Measurements from ENCODE around the gene CACNA1C.

Gene CACNA1C

DNA sequence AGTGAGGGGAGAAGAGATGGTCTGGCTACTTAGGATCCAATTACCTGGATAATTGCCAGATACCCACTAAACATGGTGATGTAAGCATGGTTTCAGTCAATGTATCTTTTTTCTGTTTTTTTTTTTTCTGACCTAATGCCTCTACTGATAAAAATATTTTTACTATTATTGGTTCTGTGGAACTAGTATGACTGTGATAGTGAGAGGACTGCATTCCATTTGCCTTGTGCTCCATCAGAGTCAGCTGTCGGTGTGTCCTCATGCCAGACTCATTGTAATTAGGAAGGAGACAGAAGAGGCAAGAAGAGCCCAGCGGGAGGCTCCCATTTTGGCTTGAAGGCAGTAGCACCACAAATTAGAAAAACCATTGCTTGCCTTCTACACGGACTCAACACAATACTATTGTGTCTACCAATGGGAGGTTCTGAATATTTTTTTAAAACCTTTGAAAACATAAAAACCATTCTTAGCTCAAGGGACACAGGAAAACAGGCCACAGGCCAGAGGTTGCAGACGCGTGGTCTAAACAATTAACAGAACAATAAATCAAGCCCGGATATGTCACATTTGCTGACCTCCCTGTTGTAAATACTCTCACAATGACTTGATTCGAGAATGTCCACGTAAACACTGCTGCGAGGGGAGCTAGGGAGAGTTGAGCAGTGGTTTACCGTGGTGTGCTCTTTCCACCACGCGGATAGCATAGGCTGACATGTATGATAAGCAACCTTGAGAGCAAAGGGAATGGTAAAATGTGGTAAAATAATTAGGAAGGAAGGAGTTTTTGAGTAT, 35.0 kb upstream of the CACNA1C start:
- no peaks in the 10 kb centered on the region for H3K36me3 ChIP-seq (ENCODE audit: control insufficient read depth in 1 of 2, insufficient read depth in 2 of 2, low read length in 2 of 2)
- H3K27ac ChIP-seq (ENCODE audit: low read length), result no peak overlapping the region
- H3K4me3 ChIP-seq (ENCODE audit: low read depth in 1 of 2, low read length in 2 of 2), result no peak overlapping the region
- no peaks in the 10 kb centered on the region for H3K9me3 ChIP-seq (ENCODE audit: control insufficient read depth in 1 of 2, low read length in 2 of 2)
- peaks cover 7 to 20% of the 10 kb centered on the region in 2 donors for H3K4me1 ChIP-seq (ENCODE audit: control insufficient read depth in 1 of 2, insufficient read depth in 2 of 2, low read length in 2 of 2)
- no peaks in the 10 kb centered on the region for H3K27me3 ChIP-seq (ENCODE audit: low read depth, low read length)

DNA sequence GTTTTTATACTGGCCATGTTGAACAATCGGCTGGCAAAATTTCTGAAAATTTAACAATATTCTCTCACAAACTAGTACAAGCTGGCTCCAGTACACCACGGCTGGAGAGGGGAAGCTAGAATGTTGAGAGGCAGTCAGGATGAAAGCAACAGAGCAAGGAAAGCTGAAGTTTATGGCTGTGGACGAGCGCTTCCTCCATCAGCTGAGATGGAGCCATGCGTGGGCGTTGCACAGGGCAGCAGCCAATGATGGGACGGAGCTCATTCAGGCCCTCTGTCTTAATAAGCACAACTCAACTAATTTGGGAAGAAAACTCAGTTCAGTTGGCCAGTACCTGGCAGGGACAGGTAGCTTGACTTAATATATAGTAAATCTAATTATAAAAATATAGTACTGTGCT, 34.4 kb upstream of the CACNA1C start:
- no peaks in the 10 kb centered on the region for H3K9me3 ChIP-seq (ENCODE audit: control insufficient read depth in 1 of 2, low read length in 2 of 2)
- H3K36me3 ChIP-seq (ENCODE audit: control insufficient read depth in 1 of 2, insufficient read depth in 2 of 2, low read length in 2 of 2), result no peaks in the 10 kb centered on the region
- H3K27me3 ChIP-seq (ENCODE audit: low read depth, low read length), result no peaks in the 10 kb centered on the region
- peaks cover 7 to 14% of the 10 kb centered on the region in 2 donors for H3K4me1 ChIP-seq (ENCODE audit: control insufficient read depth in 1 of 2, insufficient read depth in 2 of 2, low read length in 2 of 2)
- H3K4me3 ChIP-seq (ENCODE audit: low read depth in 1 of 2, low read length in 2 of 2), result no peak overlapping the region
- H3K27ac ChIP-seq (ENCODE audit: low read length), result no peak overlapping the region

DNA sequence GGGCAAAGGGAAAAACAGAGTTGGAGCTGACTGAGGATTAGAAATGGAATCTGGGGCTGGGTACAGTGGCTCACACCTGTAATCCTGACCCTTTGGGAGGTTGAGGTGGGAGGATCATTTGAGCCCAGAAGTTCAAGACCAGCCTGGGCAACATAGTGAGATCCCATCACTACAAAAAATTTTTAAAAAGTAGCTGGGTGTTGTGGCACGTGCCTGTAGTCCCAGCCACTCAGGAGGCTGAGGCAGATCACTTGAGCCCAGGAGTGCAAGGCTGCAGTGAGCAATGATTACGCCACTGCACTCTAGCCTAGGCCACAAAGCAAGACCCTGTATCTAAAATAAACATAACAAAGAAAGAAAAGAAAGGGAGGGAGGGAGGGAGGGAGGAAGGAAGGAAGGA, 33.7 kb upstream of the CACNA1C start:
- Histone ChIP-seq H3K4me3 (ENCODE audit: low read depth in 1 of 2, low read length in 2 of 2) (no peak overlapping the region), H3K9me3 (ENCODE audit: control insufficient read depth in 1 of 2, low read length in 2 of 2) (no peaks in the 10 kb centered on the region), H3K27me3 (ENCODE audit: low read depth, low read length) (no peaks in the 10 kb centered on the region), H3K27ac (ENCODE audit: low read length) (no peak overlapping the region), H3K36me3 (ENCODE audit: control insufficient read depth in 1 of 2, insufficient read depth in 2 of 2, low read length in 2 of 2) (no peaks in the 10 kb centered on the region), H3K4me1 (ENCODE audit: control insufficient read depth in 1 of 2, insufficient read depth in 2 of 2, low read length in 2 of 2) (peaks cover 6 to 7% of the 10 kb centered on the region in 2 donors)

DNA sequence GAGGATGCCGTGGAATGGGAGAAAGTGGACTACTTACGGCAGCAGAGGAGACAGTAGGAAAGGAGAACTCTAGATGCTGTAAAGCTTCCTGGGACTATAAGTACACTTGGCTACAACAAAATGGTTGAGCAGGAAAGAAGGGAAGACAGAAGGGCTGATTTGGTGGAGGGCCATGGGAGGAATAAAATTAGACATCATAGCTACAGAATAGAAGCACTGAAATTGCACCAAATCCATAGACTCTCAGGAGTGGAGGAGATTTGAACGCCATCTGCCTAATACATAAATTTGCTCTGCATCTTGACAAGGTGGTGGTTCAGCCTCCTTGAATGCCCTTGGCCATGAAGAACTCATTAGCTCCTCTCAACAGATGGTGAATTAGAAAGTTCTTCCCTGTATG, 32.3 kb upstream of the CACNA1C start:
- H3K27me3 ChIP-seq (ENCODE audit: low read depth, low read length), result no peaks in the 10 kb centered on the region
- no peak overlapping the region for H3K4me3 ChIP-seq (ENCODE audit: low read depth in 1 of 2, low read length in 2 of 2)
- H3K27ac ChIP-seq (ENCODE audit: low read length), result no peak overlapping the region
- H3K4me1 ChIP-seq (ENCODE audit: control insufficient read depth in 1 of 2, insufficient read depth in 2 of 2, low read length in 2 of 2), result peaks cover 0 to 3% of the 10 kb centered on the region in 2 donors
- H3K9me3 ChIP-seq (ENCODE audit: control insufficient read depth in 1 of 2, low read length in 2 of 2), result no peaks in the 10 kb centered on the region
- no peaks in the 10 kb centered on the region for H3K36me3 ChIP-seq (ENCODE audit: control insufficient read depth in 1 of 2, insufficient read depth in 2 of 2, low read length in 2 of 2)

DNA sequence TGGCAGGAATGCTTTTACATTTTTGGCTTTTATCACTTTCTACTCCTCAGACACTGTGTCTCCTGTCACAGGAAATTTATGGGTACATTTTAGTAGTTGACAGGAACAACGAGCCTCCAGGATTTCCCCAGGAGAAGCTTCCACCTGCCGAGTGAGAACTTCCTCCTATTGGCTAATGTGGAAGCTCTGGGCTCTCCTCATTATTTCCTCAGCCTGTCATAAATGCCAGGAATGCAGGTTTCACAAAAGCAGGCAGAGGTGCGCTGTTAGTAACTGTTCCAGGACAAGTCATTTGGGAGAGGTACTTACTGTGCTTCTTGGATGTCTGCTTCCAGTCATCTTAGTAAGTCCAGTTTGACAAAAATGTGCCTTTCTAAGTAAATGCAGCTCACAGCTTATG, 29.4 kb upstream of the CACNA1C start:
- no peaks in the 10 kb centered on the region for H3K27me3 ChIP-seq (ENCODE audit: low read depth, low read length)
- H3K27ac ChIP-seq (ENCODE audit: low read length), result no peak overlapping the region
- no peaks in the 10 kb centered on the region for H3K36me3 ChIP-seq (ENCODE audit: control insufficient read depth in 1 of 2, insufficient read depth in 2 of 2, low read length in 2 of 2)
- H3K4me1 ChIP-seq (ENCODE audit: control insufficient read depth in 1 of 2, insufficient read depth in 2 of 2, low read length in 2 of 2), result no peaks in the 10 kb centered on the region
- no peak overlapping the region for H3K4me3 ChIP-seq (ENCODE audit: low read depth in 1 of 2, low read length in 2 of 2)
- H3K9me3 ChIP-seq (ENCODE audit: control insufficient read depth in 1 of 2, low read length in 2 of 2), result no peaks in the 10 kb centered on the region

DNA sequence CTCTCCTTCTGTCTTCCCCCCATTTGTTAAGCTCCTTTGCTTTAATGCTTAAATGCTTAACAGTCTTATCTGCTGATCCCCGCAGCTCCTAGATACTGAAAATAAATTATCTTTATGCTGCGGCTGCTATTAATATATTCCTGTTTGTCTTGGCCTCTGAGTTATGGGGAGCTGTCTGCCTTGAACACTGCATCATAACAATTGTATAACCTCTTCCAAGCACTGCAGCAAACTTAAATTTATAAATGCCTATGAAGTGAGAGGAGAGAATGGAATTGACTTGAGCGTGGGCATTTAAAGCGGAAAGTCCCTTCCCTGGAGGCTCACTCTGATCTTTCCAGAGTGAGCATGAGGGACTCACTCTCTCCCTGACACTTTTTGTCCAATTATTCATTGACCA, 25.4 kb upstream of the CACNA1C start:
- H3K9me3 ChIP-seq (ENCODE audit: control insufficient read depth in 1 of 2, low read length in 2 of 2), result no peaks in the 10 kb centered on the region
- no peak overlapping the region for H3K4me3 ChIP-seq (ENCODE audit: low read depth in 1 of 2, low read length in 2 of 2)
- H3K36me3 ChIP-seq (ENCODE audit: control insufficient read depth in 1 of 2, insufficient read depth in 2 of 2, low read length in 2 of 2), result no peaks in the 10 kb centered on the region
- H3K27me3 ChIP-seq (ENCODE audit: low read depth, low read length), result no peaks in the 10 kb centered on the region
- peak overlapping the region; percentile 22 for H3K27ac ChIP-seq (ENCODE audit: low read length)
- H3K4me1 ChIP-seq (ENCODE audit: control insufficient read depth in 1 of 2, insufficient read depth in 2 of 2, low read length in 2 of 2), result no peaks in the 10 kb centered on the region

DNA sequence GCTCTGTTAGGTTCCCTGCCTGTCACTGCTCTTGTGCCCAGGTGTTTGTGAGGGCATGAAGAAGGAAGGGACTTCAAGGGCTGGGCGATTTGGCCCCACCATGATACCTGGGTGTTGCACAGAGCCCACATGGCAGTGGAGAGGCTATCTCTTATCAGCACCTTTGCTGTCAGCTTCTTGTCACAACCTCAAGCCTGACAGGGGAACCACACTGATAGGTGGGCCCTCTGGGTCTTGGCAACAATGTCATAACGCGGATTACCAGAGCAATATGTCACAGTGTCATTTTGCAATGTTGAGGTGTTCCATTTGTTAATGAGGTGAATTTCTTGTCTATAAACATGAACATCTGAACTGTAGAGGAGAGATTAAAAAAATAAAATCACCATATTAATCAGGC, 22.9 kb upstream of the CACNA1C start:
- H3K27me3 ChIP-seq (ENCODE audit: low read depth, low read length), result no peaks in the 10 kb centered on the region
- no peaks in the 10 kb centered on the region for H3K36me3 ChIP-seq (ENCODE audit: control insufficient read depth in 1 of 2, insufficient read depth in 2 of 2, low read length in 2 of 2)
- no peak overlapping the region for H3K27ac ChIP-seq (ENCODE audit: low read length)
- no peak overlapping the region for H3K4me3 ChIP-seq (ENCODE audit: low read depth in 1 of 2, low read length in 2 of 2)
- no peaks in the 10 kb centered on the region for H3K4me1 ChIP-seq (ENCODE audit: control insufficient read depth in 1 of 2, insufficient read depth in 2 of 2, low read length in 2 of 2)
- no peaks in the 10 kb centered on the region for H3K9me3 ChIP-seq (ENCODE audit: control insufficient read depth in 1 of 2, low read length in 2 of 2)

DNA sequence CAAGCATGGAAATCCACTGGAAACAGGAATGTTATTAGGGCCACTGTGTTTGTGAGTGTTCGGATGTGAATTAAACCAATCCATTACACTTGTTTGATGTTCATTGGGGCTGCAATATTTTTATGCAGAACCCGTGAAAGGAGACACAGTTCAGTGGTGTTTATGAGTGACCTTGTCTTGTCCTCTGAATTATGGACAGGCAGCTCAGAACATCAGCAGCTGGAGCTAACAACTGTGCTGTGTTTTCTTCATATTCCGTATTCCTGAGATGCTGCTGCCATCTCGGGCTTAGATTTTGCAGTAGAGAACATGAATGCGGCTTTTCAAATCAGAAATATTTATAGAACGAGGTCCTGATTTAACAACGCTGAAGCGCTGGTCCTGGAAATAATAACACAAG, 20.3 kb upstream of the CACNA1C start:
- H3K4me3 ChIP-seq (ENCODE audit: low read depth in 1 of 2, low read length in 2 of 2), result no peak overlapping the region
- peaks cover 0 to 7% of the 10 kb centered on the region in 2 donors for H3K4me1 ChIP-seq (ENCODE audit: control insufficient read depth in 1 of 2, insufficient read depth in 2 of 2, low read length in 2 of 2)
- H3K27me3 ChIP-seq (ENCODE audit: low read depth, low read length), result no peaks in the 10 kb centered on the region
- no peaks in the 10 kb centered on the region for H3K9me3 ChIP-seq (ENCODE audit: control insufficient read depth in 1 of 2, low read length in 2 of 2)
- H3K36me3 ChIP-seq (ENCODE audit: control insufficient read depth in 1 of 2, insufficient read depth in 2 of 2, low read length in 2 of 2), result no peaks in the 10 kb centered on the region
- H3K27ac ChIP-seq (ENCODE audit: low read length), result no peak overlapping the region

DNA sequence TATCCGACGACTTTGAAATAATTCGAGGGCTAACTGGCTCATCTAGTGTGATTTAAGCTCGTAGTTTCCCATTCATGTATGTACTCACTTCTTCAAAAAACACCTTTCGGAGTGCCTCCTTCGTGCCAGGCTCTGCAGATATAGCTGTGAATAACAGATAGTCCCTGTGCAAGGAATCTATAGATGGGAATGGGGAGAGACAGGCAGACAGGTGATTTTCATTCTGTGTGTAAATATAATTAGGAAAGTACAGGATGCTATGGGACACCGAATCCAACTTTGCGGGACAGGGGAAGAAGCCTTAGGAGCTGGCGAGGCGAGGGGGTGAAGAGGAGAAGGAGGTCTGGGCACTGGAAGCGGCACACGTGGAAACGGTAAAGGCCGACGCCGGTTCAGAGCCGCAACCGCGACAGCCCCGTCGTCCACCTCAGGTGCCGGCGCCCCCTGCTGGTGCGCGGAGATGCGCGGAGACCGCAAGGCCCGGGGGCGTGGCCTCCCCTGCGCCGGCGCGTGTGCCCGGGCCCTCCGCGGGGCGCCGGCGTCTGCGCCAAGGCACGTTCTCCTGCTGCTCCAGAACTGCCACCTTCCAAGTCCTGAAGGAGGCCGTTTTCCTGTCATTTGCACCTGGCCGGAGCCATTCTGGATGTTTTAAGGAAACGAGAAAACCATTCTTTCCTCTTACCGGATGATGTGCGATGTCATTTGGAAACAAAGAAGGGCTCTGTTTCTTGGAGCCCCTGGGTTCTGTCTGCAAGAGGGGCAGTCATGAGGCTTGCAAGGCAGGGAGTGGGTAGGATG, 18.0 kb upstream of the CACNA1C start:
- no peaks in the 10 kb centered on the region for H3K9me3 ChIP-seq (ENCODE audit: control insufficient read depth in 1 of 2, low read length in 2 of 2)
- H3K27me3 ChIP-seq (ENCODE audit: low read depth, low read length), result no peaks in the 10 kb centered on the region
- no peak overlapping the region for H3K27ac ChIP-seq (ENCODE audit: low read length)
- H3K36me3 ChIP-seq (ENCODE audit: control insufficient read depth in 1 of 2, insufficient read depth in 2 of 2, low read length in 2 of 2), result no peaks in the 10 kb centered on the region
- H3K4me3 ChIP-seq (ENCODE audit: low read depth in 1 of 2, low read length in 2 of 2), result peak overlapping the region; percentile 58 to 63
- peaks cover 0 to 7% of the 10 kb centered on the region in 2 donors for H3K4me1 ChIP-seq (ENCODE audit: control insufficient read depth in 1 of 2, insufficient read depth in 2 of 2, low read length in 2 of 2)

DNA sequence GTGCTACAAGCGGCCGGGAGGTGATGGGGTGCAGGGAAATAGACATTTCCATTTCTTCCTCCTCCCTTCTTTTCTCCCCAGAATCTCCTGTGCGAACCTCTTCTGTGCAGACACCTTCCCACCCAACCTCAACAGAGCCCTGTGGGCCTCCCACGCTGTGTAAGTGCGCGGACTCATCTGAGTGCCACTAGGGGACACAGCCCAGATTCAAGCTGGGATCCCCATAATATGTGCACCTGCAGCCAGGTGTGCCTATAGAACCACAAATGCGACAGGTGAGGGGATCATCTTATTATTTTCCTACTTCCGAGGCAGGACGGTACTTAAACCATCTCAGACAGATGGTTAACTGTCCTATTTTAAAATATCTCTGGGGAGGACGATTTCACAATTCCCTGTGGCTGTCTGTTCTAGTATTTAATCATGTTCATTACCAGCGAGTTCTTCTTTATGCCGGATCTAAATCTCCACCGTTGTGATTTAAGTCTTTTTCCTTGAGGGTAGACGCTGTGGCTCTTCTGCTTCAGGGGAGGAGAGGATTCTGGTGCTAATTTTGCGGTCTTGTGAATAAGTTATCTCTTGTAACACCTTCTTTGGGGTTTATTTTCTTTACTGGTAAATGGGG, 17.2 kb upstream of the CACNA1C start:
- Histone ChIP-seq H3K9me3 (ENCODE audit: control insufficient read depth in 1 of 2, low read length in 2 of 2) (no peaks in the 10 kb centered on the region), H3K27ac (ENCODE audit: low read length) (no peak overlapping the region), H3K36me3 (ENCODE audit: control insufficient read depth in 1 of 2, insufficient read depth in 2 of 2, low read length in 2 of 2) (no peaks in the 10 kb centered on the region), H3K4me1 (ENCODE audit: control insufficient read depth in 1 of 2, insufficient read depth in 2 of 2, low read length in 2 of 2) (peaks cover 0 to 7% of the 10 kb centered on the region in 2 donors), H3K27me3 (ENCODE audit: low read depth, low read length) (no peaks in the 10 kb centered on the region), H3K4me3 (ENCODE audit: low read depth in 1 of 2, low read length in 2 of 2) (peak overlapping the region; percentile 58 to 63)

DNA sequence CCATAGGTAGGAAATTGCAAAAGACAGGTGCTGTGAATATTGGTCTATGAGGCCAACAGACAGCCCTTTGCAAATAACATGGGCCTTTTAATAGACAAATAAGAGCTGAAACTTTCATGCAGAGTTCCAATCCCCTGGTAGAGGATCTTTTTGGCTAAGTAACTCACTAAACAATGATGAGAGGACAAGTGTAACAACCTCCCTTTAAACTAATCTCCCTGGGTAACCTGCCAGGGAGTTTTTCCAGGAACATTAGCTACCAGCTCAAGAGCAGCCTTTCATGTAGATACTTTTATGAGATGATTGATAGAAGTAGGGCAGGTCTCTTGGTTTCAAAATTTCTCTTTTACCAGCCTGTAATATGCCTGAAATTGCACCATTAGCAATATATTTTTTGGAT, 13.8 kb upstream of the CACNA1C start:
- no peaks in the 10 kb centered on the region for H3K9me3 ChIP-seq (ENCODE audit: control insufficient read depth in 1 of 2, low read length in 2 of 2)
- no peak overlapping the region for H3K4me3 ChIP-seq (ENCODE audit: low read depth in 1 of 2, low read length in 2 of 2)
- no peaks in the 10 kb centered on the region for H3K27me3 ChIP-seq (ENCODE audit: low read depth, low read length)
- H3K27ac ChIP-seq (ENCODE audit: low read length), result no peak overlapping the region
- H3K4me1 ChIP-seq (ENCODE audit: control insufficient read depth in 1 of 2, insufficient read depth in 2 of 2, low read length in 2 of 2), result peaks cover 0 to 7% of the 10 kb centered on the region in 2 donors
- no peaks in the 10 kb centered on the region for H3K36me3 ChIP-seq (ENCODE audit: control insufficient read depth in 1 of 2, insufficient read depth in 2 of 2, low read length in 2 of 2)

Measured in muscle layer of duodenum (tissue), 2 donors.